ENCODE measurements around the gene CLNK.

- TF ChIP-seq CTCF (IDR thresholded peaks at IDR 0.05) (no peak), POLR2A (IDR thresholded peaks at IDR 0.05) (no peak)
Measured at GRCh38 chr4:10682397-10682796, 2.2 kb downstream of the CLNK start.

Measured in esophagus squamous epithelium (tissue), 4 donors.